H9 (cell line): ENCODE data around the gene COX10. TPM values are rescaled to one million over a fixed set of nuclear protein-coding genes. Genes with fewer than 3 reads are reported as not detected.

ENCODE experiments used
- DNase-seq: peaks from one replicate; pipeline ENCODE4 v3.0.0-alpha.2; 2017
- H2AFZ ChIP-seq: one replicate; pipeline ENCODE4 v1.6.1; 2013; ENCODE audit warnings: mild to moderate bottlenecking, low read length, control low read depth, moderate library complexity
- H2AK5ac ChIP-seq: 2 replicates; pipeline ENCODE4 v1.6.1; 2013; ENCODE audit warnings: low read length, control low read depth, mixed read lengths; ENCODE audit not compliant: insufficient read length
- H2BK120ac ChIP-seq: one replicate; pipeline ENCODE4 v1.6.1; 2013; ENCODE audit warnings: low read depth, mild to moderate bottlenecking, low read length, control low read depth, inconsistent platforms; ENCODE audit not compliant: poor library complexity, severe bottlenecking
- H2BK12ac ChIP-seq: 2 replicates; pipeline ENCODE4 v1.6.1; 2013; ENCODE audit warnings: low read length, control low read depth, mixed read lengths, low read depth; ENCODE audit not compliant: insufficient read length
- H2BK15ac ChIP-seq: 2 replicates; pipeline ENCODE4 v1.6.1; 2013; ENCODE audit warnings: low read depth, low read length, control low read depth
- H2BK20ac ChIP-seq: one replicate; pipeline ENCODE4 v1.6.1; 2013; ENCODE audit warnings: low read depth, mild to moderate bottlenecking, low read length, control low read depth, inconsistent platforms; ENCODE audit not compliant: poor library complexity, severe bottlenecking
- H2BK5ac ChIP-seq: 2 replicates; pipeline ENCODE4 v1.6.1; 2013; ENCODE audit warnings: low read length, control low read depth, mixed read lengths; ENCODE audit not compliant: insufficient read length
- H3K14ac ChIP-seq: 2 replicates; pipeline ENCODE4 v1.6.1; 2013; ENCODE audit warnings: low read length, control low read depth; ENCODE audit not compliant: insufficient read depth
- H3K18ac ChIP-seq: 2 replicates; pipeline ENCODE4 v1.6.1; 2013; ENCODE audit warnings: low read depth, mild to moderate bottlenecking, mixed read lengths, low read length, control low read depth; ENCODE audit not compliant: insufficient read length
- H3K23ac ChIP-seq: 2 replicates; pipeline ENCODE4 v1.6.1; 2013; ENCODE audit warnings: low read length, control low read depth, mixed read lengths, low read depth; ENCODE audit not compliant: insufficient read length
- H3K23me2 ChIP-seq: 2 replicates; pipeline ENCODE4 v1.6.1; 2013; ENCODE audit warnings: low read depth, mild to moderate bottlenecking, mixed read lengths, low read length, control low read depth; ENCODE audit not compliant: insufficient read length, poor library complexity, severe bottlenecking
- H3K27ac ChIP-seq: 2 replicates; pipeline ENCODE4 v1.5.1; 2013; ENCODE audit warnings: low read length, control low read depth, mixed read lengths, low read depth; ENCODE audit not compliant: insufficient read length
- H3K27me3 ChIP-seq: 2 replicates; pipeline ENCODE4 v1.6.1; 2013; ENCODE audit warnings: low read length, control low read depth, inconsistent platforms; ENCODE audit not compliant: insufficient read depth
- H3K4ac ChIP-seq: 2 replicates; pipeline ENCODE4 v1.6.1; 2013; ENCODE audit warnings: low read depth, mild to moderate bottlenecking, control low read depth, inconsistent platforms, low read length, moderate library complexity
- H3K4me1 ChIP-seq: 2 replicates; pipeline ENCODE4 v1.6.1; 2013; ENCODE audit warnings: low read length, control low read depth, inconsistent platforms; ENCODE audit not compliant: insufficient read depth
- H3K4me2 ChIP-seq: 2 replicates; pipeline ENCODE4 v1.6.1; 2013; ENCODE audit warnings: low read length, control low read depth, mixed read lengths; ENCODE audit not compliant: insufficient read length, insufficient read depth
- H3K56ac ChIP-seq: 2 replicates; pipeline ENCODE4 v1.6.1; 2013; ENCODE audit warnings: low read depth, mild to moderate bottlenecking, mixed read lengths, low read length, control low read depth; ENCODE audit not compliant: insufficient read length
- H3K79me1 ChIP-seq: 2 replicates; pipeline ENCODE4 v1.6.1; 2013; ENCODE audit warnings: low read depth, mild to moderate bottlenecking, moderate library complexity, low read length, control low read depth, inconsistent platforms; ENCODE audit not compliant: insufficient read depth, poor library complexity, severe bottlenecking
- H3K79me2 ChIP-seq: 2 replicates; pipeline ENCODE4 v1.6.1; 2013; ENCODE audit warnings: low read length, control low read depth, inconsistent platforms; ENCODE audit not compliant: insufficient read depth
- H3K9ac ChIP-seq: 2 replicates; pipeline ENCODE4 v1.6.1; 2013; ENCODE audit warnings: low read length, control low read depth, mixed read lengths; ENCODE audit not compliant: insufficient read length; ENCODE audit errors: extremely low read depth
- H3K9me3 ChIP-seq: one replicate; pipeline ENCODE4 v1.6.1; 2013; ENCODE audit warnings: low read depth, low read length, inconsistent platforms; ENCODE audit not compliant: control insufficient read depth
- H3T11ph ChIP-seq: one replicate; pipeline ENCODE4 v1.6.1; 2013; ENCODE audit warnings: mild to moderate bottlenecking, low read length, control low read depth, inconsistent platforms
- H4K20me1 ChIP-seq: one replicate; pipeline ENCODE4 v1.6.1; 2013; ENCODE audit not compliant: control insufficient read depth, insufficient read length, insufficient read depth
- H4K5ac ChIP-seq: 2 replicates; pipeline ENCODE4 v1.6.1; 2013; ENCODE audit warnings: low read depth, mild to moderate bottlenecking, mixed read lengths, low read length, control low read depth; ENCODE audit not compliant: insufficient read length
- H4K8ac ChIP-seq: replicated peaks from 2 replicates; pipeline ENCODE4 v1.6.1; 2013; ENCODE audit warnings: low read length, control low read depth, mixed read lengths, low read depth; ENCODE audit not compliant: insufficient read length
- H4K91ac ChIP-seq: 2 replicates; pipeline ENCODE4 v1.6.1; 2013; ENCODE audit warnings: low read depth, mild to moderate bottlenecking, moderate library complexity, mixed read lengths, low read length, control low read depth; ENCODE audit not compliant: insufficient read length
- H3K27ac Mint-ChIP-seq, 3 experiments: 2 replicates in 2 of 3; 3 replicates in 1 of 3; pipeline ENCODE4 v1.8.0; 2020 to 2021; ENCODE audit warnings: mixed read lengths in 3 of 3, mild to moderate bottlenecking in 1 of 3, moderate library complexity in 1 of 3
- H3K27me3 Mint-ChIP-seq: 2 replicates; pipeline ENCODE4 v1.8.0; 2021; ENCODE audit warnings: low read depth, mild to moderate bottlenecking, moderate library complexity, mixed read lengths
- H3K36me3 Mint-ChIP-seq, 3 experiments: 2 replicates in 2 of 3; 3 replicates in 1 of 3; pipeline ENCODE4 v1.8.0; 2020 to 2021; ENCODE audit warnings: low read depth in 3 of 3, mixed read lengths in 3 of 3; ENCODE audit not compliant: insufficient read depth in 1 of 3
- H3K4me1 Mint-ChIP-seq, 2 experiments: 2 replicates each; pipeline ENCODE4 v1.8.0; 2020; ENCODE audit warnings: mixed read lengths in 2 of 2
- H3K4me3 Mint-ChIP-seq, 2 experiments: 2 replicates in 1 of 2; 3 replicates in 1 of 2; pipeline ENCODE4 v1.8.0; 2020 to 2021; ENCODE audit warnings: mild to moderate bottlenecking in 2 of 2, mixed read lengths in 2 of 2, moderate library complexity in 1 of 2
- H3K9me3 Mint-ChIP-seq, 2 experiments: 2 replicates in 1 of 2; 3 replicates in 1 of 2; pipeline ENCODE4 v1.8.0; 2020; ENCODE audit warnings: mild to moderate bottlenecking in 2 of 2, mixed read lengths in 2 of 2, moderate library complexity in 1 of 2
- CTCF ChIP-seq: fragments of 200-600 bp; sonication (generic); conservative IDR thresholded peaks from 3 replicates; pipeline ENCODE4 v1.8.0; 2021; ENCODE audit warnings: antibody characterized with exemption, mild to moderate bottlenecking
- WGBS: extraction: QIAGEN DNeasy Blood & Tissue Kit; methylation state at CpG from one replicate; pipeline ENCODE4 v1.1.7; 2013; ENCODE audit warnings: missing lambda C conversion rate, low lambda C conversion rate, mixed read lengths; ENCODE audit not compliant: insufficient read length; ENCODE audit errors: extremely low coverage; 5-methylcytosine and 5-hydroxymethylcytosine counted together
- total RNA-seq: library from RNA; stranded (reverse); gene quantifications from 2 replicates; pipeline ENCODE4 v1.2.1, GENCODE V29; 2021

COX10 gene
- total RNA-seq, 1 experiment from 2014 or later: 20.6 TPM

DNA sequence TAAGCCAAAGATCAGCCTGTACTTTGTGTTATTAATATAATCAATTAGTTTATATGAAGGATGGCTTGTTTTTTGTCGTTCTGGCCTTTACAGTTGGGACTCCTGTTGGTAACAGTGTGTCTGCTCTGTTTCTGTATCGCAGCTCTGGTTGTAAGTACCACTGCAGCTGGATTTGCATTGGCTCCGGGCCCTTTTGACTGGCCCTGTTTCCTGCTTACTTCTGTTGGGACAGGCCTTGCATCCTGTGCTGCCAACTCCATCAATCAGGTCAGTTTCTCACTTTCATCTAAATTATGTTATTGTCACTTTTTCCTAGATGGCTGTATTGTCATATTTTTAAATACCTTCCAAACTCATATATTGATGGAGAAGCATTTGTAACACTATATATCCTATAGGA, 32.7 kb downstream of the COX10 start:
- peaks cover 2% of the 10 kb centered on the region for H3K79me1 ChIP-seq
- no peak overlapping the region for H2AK5ac ChIP-seq
- no peaks in the 10 kb centered on the region for H3K9me3 Mint-ChIP-seq
- H4K8ac ChIP-seq: no peak overlapping the region
- no peaks in the 10 kb centered on the region; the same call in 1 of the 2 replicates for H3K79me2 ChIP-seq
- H3K27me3 Mint-ChIP-seq: no peaks in the 10 kb centered on the region
- WGBS: no CpG with 5 or more reads among the region's 3 CpGs
- H2BK15ac ChIP-seq: no peak overlapping the region
- no peak overlapping the region for H3K4me2 ChIP-seq
- no peak overlapping the region for H4K5ac ChIP-seq
- H4K91ac ChIP-seq: no peak overlapping the region
- no peak for DNase-seq
- no peak overlapping the region for H3K4me3 Mint-ChIP-seq
- H3K18ac ChIP-seq: no peak overlapping the region
- no peak overlapping the region for H3K56ac ChIP-seq
- H3K9me3 ChIP-seq: no peaks in the 10 kb centered on the region
- H2BK120ac ChIP-seq: no peak overlapping the region
- H3K27me3 ChIP-seq: no peaks in the 10 kb centered on the region
- H3K27ac Mint-ChIP-seq: peak overlapping the region in 1 of 3 experiments; percentile 46; a peak in 1 of 7 replicates
- H2AFZ ChIP-seq: no peak overlapping the region
- H3K4me1 ChIP-seq: no peaks in the 10 kb centered on the region
- H2BK12ac ChIP-seq: no peak overlapping the region
- peaks cover 0 to 4% of the 10 kb centered on the region in 2 experiments; a peak in 1 of 4 replicates for H3K4me1 Mint-ChIP-seq
- no peaks in the 10 kb centered on the region for H4K20me1 ChIP-seq
- no peak overlapping the region for H2BK5ac ChIP-seq
- H3K23ac ChIP-seq: no peak overlapping the region
- no peak for TF ChIP-seq CTCF
- H3K4ac ChIP-seq: no peak overlapping the region
- no peak overlapping the region for H3K14ac ChIP-seq
- H3T11ph ChIP-seq: no peak overlapping the region
- no peak overlapping the region for H3K27ac ChIP-seq
- no peaks in the 10 kb centered on the region for H3K23me2 ChIP-seq
- no peak overlapping the region for H3K9ac ChIP-seq
- no peaks in the 10 kb centered on the region for H3K36me3 Mint-ChIP-seq
- H2BK20ac ChIP-seq: no peak overlapping the region
